Epidermal melanocyte (primary cell): ENCODE measurements around the gene FOXG1.

Experiments
- DNase-seq: peaks from one replicate; pipeline ENCODE4 v3.0.0; 2011; ENCODE audit warnings: low spot score; ENCODE audit not compliant: insufficient read length

Gene FOXG1

DNA sequence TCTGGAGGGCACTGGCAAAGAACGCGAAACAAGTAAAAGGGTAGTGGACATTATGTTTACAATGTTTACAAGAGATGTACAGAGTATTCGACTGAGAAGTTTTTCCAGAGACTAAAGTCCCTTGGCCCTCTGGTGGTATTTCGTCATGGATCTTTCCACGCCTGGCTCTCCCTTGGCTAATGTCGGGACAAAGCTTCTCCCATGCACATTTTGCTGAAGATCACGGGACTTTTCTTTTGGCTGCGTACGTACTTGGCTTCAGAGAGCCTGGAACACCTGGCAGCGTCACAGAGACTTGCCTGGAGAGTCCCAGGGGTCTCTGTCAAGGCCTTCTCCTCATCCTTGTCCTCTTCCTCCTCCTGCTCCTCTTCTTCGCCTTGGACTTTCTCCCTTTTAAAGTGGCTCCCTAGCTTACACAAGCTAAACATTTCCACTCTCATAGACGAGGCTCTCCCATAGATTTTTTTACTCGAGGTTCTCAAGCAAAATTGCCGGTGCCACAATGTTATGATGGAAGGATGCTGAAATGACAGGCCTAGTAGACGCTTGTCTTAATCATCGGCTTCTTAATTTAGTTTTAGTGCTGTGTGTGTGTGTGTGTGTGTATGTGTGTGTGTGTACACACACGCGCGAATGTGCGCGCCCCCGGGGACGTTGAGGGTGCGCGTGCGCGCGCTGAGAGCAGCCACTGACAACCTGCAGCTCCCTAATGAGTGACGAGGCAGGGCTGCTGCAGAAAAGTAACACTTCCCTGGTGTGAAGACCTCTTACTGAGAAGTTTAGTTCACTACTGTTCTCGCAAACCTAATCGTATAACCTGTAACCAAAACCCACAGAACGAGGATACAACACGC, 4.9 kb upstream of the FOXG1 start:
- DNase-seq, result no peak

GRCh38 chr14:28762303-28762954, 4.2 kb upstream of the FOXG1 start:
- no peak for DNase-seq

DNA sequence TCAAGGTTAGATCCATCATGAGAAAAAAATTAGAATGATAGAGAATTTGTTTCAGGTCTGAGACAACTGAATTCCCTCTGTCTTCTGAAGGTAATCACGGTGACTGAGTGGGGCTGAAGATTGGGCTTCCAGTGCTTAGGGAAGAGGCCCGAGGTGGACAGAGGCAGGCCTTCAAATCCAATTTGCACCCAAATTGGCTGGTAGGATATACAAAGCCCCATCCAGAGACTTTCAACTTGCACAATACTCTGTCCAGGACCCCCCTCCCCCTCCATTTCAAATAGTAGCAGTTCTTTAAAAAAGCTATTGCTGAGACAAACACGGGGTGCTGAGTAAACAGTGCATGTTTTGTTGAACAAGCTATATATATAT, 3.6 kb upstream of the FOXG1 start:
- DNase-seq, result no peak

DNA sequence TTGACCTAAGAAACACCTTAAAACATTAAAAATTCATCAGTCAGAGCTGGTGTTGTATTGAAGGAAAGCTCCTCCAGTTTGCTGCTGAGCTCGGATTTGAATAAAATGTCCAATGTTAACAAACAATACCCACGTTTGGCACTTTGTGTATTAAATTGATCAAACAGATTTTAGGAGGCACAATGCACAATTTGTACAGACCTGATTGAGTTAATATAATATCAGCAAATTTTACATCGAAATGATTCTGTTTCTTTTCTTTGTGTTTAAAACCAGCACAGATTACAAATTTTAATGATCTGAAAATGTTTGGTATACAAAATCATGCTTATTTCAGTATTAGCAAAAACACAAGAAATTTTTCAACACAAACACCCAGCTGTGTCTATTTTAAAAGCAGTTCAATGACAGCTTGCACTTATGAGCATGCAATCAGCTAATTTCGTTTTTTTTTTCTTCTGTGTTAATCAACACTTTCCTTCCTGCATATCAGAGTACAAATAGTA, 2.8 kb upstream of the FOXG1 start:
- no peak for DNase-seq

DNA sequence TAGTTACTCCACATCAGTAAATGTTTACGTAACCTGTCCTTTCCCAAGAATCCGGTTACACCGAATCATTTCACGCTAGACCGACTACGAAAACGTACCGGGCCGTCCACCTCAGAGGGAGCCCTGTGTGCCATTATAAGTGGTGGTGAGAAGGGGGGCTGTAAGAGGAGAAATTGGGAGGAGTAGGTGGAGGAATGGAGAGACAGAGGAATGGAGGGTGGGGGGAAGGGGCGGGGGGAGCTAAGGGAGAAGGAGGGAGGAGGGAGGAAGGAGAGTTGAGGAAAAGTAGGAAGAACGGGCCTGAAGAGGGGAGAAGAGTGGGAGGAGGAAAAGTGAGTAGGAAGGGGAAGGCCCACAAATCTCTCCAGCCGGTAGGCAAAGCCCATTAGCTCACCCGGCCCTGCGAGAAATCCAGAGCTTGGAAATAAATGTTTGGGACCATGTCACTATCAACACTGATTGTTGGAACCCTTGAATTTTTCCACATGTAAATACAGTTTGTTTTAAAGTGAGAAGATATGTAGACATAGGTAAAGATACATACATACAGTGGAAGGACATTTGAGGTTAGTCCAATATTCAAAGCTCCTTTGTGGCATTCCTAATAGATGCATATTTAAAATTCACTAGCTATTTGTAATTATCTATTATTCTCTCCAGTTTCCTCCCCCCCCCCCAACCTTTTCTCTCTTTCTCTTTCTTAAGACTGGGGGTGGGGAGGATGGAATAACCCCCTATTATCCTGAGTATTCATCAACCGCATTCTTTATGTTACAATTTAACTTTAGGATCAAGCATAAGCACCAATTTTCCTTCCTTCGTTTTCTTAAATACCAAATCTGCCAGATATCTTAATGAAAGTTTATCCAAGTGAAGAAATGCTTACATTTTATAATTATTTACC, 2.1 kb upstream of the FOXG1 start:
- no peak for DNase-seq

GRCh38 chr14:28765169-28765830, 1.3 kb upstream of the FOXG1 start:
- DNase-seq, result no peak

DNA sequence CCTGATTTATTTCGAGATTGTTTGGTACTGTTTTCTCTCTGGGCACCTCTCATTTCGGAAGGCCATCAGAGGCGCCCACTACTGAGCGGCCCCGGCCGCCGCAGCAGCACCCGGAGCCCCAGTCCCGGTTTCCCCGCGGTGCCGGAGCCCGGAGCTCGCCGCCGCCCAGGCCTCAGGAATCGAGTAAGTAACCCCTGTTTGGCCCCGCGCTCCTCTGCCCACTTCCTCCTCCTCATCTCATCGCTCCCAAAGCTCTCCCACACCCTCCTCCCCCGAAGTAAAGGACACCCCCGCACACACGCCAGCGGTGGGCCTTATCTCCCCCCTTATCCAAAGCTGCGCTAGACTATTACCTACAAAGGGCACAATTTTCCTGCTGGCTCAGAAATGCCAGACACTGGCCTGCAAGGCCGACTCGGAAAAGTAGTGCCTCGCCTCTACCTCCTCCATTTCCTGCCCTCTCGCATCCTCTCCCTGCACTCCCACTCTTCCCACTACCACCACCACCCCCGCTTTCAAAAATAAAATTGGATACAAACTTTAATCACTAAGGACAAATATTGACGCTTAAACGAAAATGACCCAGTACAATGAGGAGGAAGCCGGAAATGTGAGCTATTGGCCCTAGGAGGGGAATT, 637 bp upstream of the FOXG1 start:
- no peak for DNase-seq

DNA sequence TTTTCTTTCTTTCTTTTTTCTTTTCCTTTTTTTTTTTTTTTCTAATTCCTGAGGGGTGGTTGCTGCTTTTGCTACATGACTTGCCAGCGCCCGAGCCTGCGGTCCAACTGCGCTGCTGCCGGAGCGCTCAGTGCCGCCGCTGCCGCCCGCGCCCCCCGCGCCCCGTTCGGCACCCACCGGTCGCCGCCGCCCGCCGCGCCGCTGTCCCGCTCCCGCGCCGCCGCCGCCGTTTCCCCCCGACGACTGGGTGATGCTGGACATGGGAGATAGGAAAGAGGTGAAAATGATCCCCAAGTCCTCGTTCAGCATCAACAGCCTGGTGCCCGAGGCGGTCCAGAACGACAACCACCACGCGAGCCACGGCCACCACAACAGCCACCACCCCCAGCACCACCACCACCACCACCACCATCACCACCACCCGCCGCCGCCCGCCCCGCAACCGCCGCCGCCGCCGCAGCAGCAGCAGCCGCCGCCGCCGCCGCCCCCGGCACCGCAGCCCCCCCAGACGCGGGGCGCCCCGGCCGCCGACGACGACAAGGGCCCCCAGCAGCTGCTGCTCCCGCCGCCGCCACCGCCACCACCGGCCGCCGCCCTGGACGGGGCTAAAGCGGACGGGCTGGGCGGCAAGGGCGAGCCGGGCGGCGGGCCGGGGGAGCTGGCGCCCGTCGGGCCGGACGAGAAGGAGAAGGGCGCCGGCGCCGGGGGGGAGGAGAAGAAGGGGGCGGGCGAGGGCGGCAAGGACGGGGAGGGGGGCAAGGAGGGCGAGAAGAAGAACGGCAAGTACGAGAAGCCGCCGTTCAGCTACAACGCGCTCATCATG, 654 bp downstream of the FOXG1 start:
- no peak for DNase-seq

GRCh38 chr14:28767853-28768741, 1.5 kb downstream of the FOXG1 start:
- no peak for DNase-seq

- DNase-seq, result no peak
Observed at GRCh38 chr14:28769276-28769880, 2.8 kb downstream of the FOXG1 start.

GRCh38 chr14:28770061-28770460, 3.5 kb downstream of the FOXG1 start:
- DNase-seq, result no peak

GRCh38 chr14:28770630-28771029, 4.0 kb downstream of the FOXG1 start:
- no peak for DNase-seq

DNA sequence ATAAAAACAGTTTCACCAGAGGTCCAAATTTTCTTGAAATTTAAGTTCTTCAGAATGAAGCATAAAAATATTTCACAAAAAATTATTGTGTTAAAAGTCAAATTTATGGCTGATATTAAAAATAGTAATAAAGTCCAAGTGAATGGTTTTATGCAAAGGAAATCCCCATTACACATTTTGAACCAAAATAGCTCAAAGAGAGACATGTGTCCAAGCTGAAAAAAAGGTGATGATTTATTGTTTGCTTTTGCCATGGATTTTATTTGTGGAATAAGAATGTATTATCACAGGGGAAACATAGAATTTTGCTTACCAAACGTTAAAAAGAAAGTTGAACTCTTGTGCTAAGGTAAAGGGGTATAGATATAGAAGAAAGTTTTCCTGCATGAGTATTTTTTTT, 4.6 kb downstream of the FOXG1 start:
- DNase-seq, result no peak

- no peak for DNase-seq
Observed at GRCh38 chr14:28772613-28773012, 6.0 kb downstream of the FOXG1 start.

GRCh38 chr14:28773176-28773575, 6.6 kb downstream of the FOXG1 start:
- no peak for DNase-seq

GRCh38 chr14:28773861-28774691, 7.5 kb downstream of the FOXG1 start:
- DNase-seq, result no peak
